Putamen (tissue), 1 donor: ENCODE data around the gene SHISA2.
"Not testable (repeated sequence)": the region's sequence is repeated elsewhere in the genome, so short reads cannot be mapped to it uniquely, and the experiment has no call there.

Experiments used
- DNase-seq: peaks from one replicate; pipeline ENCODE4 v3.0.0-alpha.2; 2016; ENCODE audit warnings: low spot score

SHISA2 gene

DNA sequence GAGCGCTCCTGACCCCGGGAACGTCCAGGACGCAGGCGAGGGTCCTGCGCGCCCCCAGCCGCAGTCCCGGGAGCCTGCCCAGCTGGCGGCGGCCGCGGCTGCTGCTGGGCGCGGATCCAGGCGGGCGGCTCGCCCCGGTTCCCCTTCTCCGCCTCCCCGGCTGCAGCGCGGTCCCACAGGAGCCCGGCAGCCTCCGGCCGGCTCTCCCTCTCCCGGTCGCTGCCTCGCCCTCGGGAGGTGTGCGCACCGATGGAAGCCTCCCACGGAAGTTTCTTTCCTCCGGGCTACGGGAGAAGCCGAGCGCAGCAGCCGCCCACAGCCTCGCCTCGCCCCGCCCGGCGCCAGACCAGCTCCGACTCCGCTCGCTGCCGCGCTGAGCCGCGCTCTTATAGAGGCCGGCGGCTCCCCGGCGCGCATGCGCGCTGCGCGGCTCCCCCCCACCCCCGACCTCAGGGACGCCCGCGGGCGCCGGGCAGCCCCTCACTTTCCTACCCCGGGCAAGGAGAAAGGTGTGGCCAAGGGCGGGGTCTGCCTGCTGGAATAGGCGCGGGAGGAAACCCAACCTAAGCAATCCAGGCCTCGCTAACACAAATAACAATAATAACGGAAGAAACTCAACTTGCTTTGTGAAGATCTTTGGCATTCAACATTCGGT is at the start of gene SHISA2:
Gene SHISA2, minus strand, starts transcription at position 360 of the 655 bp plus-strand sequence. CDS start 1,041 bp downstream, outside the sequence.
- DNase-seq = peak; percentile 62

DNA sequence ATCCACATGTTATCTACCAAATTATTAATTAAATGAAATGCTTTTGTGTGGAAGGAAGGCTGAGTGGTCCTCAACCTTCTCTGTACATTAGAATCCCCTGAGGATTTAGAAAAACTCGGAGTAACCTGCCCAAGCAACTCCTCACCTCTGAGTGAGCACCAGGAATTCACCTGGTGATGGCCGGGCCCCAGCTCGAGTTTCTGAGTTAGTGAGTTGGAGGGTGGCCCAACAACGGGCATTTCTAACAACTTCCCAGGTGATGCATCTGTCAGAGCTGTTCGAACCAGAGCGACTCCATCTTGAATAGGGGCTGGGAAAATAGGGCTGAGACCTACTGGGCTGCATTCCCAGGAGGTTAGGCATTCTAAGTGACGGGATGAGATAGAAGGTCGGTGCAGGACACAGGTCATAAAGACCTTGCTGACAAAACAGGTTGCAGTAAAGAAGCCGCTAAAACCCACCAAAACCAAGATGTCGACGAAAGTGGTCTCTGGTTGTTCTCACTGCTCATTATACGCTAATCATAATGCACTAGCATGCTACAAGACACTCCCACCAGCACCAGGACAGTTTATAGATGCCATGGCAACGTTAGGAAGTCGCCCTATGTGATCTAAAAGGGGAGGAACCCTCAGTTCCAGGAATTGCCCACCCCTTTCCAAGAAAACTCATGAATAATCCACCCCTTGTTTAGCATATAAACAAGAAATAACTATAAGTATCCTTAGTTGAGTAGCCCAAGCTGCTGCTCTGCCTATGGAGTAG is 44.2 kb upstream of the SHISA2 start:
- DNase-seq = no peak

DNA sequence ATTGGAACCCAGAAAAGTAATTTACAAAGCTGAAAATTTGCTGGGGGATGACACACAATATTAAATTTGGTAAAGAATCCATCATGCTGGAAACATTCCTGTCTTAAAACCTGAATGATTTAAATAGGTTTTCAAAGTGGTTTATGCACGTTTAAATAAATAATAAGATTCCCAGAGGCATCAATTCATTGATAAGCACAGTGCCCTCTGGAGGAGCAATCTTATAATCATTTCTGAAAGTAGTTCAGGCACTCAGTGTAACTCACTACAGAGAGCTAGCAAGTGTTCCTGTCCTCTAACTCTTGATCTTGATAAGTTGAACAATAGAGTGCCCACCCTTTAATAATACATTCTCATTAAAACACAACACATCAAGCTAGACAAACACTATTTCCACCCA is 43.5 kb upstream of the SHISA2 start:
- no peak for DNase-seq

DNA sequence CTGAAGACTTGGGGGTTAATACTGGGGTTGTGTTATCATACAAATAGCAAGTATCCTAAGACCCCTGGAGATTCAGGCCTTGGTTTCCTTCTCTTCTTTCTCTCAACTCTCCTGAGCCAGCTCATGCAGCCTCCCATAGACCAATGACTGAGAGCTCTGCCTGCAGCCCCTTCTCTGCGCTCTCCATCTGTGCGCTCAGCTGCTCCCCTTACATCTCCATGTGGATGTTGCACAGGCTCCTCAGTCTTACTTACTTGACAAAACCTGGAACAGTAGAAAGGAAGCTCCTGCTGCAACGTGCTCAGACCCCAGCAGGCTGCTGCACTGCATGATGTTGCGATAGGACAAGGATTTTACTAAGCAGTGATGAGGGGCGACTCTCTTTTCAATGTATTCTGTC is 25.0 kb upstream of the SHISA2 start:
- DNase-seq = not testable (repeated sequence)

DNA sequence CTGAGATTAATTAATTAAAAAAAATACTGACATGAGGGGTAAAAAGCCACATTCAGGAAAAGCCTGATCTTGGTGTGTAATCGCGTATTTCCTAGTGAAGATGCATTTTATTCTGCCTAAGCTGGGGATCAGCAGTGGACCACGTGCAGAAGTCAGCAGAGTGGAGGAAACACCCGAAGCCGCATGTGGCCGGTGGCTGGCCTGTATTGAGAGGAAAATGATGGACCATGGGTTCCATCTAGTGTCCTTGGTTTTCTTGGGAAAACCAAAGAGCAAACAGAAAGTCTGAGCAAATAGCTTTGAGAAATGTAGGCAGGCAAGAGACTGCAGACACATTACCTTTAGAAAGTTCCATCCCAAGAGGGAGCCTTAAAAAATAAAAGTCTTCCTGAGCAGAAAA is 23.7 kb upstream of the SHISA2 start:
- no peak for DNase-seq

DNA sequence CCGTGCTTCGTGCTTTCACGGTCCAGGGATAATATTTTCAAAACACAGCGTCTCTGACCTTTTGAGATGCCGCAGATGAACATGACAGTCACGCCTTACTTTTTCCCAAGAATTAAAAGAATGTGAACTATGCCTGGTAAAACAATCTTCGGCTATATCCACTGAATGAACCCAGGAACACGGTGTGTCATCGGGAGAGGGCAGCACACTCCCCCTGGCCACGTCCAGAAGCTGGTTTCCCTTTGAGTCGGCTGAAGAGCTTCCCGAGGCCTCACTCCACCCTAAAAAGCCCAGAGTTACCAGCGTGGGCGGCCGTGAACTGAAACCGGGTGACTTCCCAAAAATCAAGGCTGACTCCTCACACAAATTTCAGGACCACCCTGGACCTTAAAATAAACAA is 22.9 kb upstream of the SHISA2 start:
- no peak for DNase-seq

DNA sequence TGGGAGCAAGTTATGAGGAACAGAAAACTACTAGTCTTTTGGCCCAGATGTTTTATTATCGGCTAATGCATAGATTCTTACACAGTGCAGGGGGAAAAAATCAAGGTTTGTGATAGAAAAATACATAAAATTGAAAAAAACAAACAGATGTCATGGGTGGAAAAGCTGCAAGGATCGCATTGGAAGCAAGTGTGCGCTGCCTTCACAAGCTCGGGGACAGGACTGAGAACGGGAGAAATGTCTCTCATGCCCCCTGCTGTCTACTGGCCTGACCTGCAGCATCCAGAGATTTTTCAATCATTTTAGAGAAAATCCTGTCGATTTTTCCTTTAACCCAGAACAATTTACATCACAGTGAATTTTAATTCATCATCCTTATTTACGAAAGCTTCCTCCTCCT is 20.5 kb upstream of the SHISA2 start:
- not testable (repeated sequence) for DNase-seq

DNA sequence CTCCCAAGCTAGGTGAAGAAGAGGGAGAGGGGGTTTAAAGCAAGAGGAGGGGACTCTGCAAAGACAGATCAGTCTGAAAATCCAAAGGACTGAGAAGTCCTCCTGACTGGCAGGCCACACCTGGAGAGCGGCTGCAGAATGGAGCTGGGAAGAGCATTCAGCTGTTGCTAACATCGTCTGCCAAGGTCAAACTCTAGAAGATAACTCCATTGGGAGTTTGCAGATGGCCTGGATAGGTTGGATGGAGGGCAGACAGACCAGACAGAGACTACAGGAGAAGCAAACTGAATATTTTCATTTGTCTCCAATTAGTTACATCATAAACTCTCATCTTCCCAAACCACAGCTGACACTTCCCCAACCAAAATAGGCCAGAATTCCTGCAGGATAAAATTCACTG is 19.9 kb upstream of the SHISA2 start:
- no peak for DNase-seq

DNA sequence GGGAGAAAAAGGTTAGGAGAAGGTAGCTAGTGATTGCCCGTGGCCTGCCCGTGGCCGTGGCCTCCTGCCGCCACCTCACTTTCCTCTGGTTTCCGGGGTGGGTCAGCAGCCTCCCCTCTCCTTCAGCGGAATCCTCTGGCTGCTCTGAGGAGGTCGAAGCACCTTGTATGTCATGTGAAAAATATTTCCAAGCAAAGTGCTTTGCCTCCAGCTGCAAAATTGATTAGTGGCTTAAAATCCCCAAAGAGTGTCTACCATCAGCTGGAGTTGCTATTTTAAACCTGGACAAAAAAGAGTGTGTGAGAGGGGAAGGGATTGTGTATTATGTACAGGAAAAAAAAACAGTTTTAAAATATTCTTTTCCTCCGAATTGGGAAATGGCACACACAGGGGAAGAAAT is 17.8 kb upstream of the SHISA2 start:
- not testable (repeated sequence) for DNase-seq

DNA sequence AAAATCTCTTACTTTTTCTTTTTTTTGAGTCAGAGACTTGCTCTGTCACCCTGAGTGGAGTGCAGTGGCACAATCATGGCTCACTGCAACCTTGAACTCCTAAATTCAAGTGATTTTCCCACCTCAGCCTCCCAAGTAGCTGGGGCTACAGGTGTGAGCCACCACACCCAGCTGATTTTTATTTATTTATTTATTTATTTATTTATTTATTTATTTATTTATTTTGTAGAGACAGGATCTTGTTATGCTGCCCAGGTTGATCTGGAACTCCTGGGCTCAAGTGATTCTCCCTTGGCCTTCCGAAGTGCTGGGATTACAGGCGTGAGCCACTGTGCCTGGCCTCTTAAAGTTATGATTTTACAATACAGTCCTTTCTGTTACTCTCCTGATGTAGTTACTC is 16.6 kb upstream of the SHISA2 start:
- DNase-seq = not testable (repeated sequence)

DNA sequence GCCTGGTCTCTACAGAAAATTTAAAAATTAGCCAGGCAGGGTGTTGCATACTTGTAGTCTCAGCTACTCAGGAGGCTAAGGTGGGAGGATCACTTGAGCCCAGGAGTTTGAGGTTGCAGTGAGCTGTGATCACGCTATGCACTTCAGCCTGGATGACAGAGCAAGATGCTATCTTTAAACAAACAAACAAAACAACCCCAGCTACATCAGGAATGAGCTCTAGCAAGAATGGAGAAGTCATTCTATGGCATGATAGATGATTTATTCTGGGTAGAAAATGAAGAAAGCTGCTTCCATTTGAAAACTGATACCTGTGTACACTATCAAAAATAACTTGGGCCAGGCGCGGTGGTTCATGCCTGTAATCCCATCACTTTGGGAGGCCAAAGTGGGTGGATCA is 15.8 kb upstream of the SHISA2 start:
- DNase-seq = no peak

DNA sequence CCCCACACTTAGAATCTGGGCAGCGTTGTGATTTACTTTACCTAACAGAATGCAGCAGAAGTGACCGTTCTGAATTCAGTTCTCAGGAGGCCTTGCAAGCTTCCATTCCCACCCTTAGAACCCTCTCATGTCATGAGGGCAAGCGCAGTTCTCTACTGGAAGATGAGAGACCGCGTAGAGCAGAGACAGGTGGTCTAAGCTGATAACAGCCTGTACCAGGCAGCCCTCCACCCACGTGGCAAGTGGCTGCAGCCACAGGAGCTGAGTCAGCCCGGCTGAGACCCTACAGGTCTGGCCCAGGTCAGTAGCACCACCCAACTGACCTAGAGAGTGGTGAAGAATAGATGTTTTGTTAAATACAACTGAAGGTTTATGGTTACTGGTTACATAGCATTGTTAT is 14.7 kb upstream of the SHISA2 start:
- not testable (repeated sequence) for DNase-seq

DNA sequence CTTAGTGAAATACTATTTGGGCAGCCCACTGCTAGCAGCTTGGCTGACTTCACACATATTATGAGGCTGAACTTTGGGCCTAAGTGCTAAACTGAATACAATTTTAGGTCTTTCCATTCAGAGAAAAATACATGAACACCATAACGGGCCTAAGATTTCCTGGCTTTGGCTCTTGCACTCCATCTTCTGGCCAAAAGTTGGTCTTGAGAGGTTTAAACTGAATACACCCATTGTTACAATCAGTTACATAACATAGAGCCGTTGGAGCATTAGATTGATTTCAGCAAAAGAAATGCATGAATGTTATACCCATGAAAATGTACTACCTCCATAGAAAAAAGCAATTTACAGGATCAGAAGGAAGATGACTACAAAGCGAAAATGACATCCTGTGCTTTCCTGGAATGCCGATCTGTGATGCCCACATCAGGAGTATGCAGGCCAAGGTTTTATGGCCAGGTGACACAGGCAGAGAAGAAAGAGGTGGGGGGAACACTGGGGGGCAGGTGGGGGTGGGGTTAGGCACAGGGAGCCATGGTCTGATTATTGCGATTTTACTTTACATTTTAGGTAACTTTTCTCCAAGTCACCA is 11.1 kb upstream of the SHISA2 start:
- DNase-seq = peak; percentile 88

DNA sequence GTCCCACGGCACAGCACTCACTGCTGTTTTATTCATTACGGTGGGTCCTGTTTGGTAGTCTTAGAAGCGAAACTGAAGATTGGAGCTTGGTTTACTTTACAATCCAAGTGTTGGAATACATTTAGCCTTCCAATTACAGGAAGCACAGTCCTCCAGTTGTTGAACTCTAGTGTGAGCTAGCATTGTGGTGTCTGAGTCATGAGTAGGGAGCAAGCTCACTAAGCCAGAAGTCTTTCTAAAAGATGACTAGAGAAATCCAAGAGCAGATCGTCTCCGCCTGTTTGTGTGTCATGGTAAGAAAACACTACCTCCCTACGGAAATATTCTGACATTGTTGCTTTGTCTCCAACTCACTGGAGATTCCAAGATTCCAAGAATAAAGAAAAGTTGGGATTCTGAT is 10.1 kb upstream of the SHISA2 start:
- no peak for DNase-seq

DNA sequence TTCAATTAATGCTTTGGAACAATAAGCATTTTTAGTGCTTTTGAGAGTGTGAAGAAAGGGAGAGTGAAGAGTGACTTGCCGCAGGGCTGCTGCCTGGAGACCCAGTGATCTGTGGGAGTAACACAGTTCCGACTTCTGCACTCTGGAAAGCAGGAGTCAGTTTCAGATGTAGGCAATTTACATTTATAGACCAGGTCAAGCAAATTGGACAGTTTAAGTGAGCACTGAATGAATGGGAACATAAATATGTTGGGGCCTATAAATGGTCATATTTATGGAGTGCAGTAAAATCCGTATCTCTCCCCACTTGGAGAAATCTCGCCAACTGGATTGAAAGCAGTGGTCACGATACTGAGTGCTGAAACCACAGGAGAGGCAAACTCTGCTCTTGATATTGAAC is 9.4 kb upstream of the SHISA2 start:
- no peak for DNase-seq

DNA sequence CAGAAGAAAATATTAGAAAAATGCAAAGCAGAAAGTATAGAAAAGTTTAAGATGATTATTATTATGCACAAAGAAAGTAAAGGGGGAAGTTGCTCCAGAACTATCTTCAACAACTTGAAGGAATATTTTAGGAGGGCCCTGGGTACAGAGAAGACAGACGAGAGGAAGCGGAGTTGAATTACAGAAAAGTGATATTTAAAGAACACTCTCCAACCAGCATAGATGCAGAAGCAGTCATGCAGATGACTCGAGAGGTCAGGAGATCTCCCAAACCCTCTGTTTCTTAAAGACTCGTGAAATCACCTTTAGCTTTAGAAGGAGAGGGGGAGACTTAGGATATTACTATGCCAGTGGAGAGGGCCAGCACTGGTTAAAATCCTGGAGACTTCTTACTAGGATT is 8.5 kb upstream of the SHISA2 start:
- DNase-seq = no peak

DNA sequence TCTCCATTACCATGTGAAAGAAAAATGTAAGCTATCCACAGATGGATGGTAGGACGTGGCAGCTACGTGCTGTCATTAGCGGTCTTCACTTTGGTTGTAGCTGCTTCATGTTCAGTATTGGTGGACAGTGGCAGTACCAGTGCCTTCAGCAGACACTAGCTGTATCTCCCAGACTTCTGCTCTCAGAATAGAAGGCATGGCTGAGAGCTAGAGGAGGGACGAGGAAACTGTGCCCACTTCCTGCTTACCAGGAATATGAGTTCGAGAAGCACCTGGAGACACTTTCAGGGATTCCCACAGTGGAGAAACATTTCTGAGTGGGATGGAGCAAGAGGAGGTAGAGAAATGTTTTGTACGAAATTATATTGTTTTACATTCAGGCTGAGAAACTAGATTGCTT is 6.9 kb upstream of the SHISA2 start:
- DNase-seq = no peak

DNA sequence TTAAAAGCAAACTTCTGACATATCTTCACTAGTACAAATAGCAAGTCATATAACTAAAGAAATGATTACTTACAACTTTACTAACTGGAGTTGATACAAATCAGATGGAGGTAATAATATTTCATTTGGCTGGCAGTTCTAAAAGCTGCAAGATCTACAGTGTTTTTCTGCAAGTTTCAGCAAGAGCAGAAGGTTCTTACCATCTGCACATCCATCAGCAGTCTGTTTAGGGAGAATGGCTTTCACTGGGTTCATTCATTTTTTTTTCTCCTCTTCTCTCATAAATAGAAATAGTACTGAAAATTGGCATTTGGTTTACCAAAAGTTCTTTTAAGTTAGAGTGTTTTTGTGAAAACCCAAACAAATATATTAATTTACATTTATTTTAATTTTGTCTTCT is 3.1 kb upstream of the SHISA2 start:
- DNase-seq = no peak

DNA sequence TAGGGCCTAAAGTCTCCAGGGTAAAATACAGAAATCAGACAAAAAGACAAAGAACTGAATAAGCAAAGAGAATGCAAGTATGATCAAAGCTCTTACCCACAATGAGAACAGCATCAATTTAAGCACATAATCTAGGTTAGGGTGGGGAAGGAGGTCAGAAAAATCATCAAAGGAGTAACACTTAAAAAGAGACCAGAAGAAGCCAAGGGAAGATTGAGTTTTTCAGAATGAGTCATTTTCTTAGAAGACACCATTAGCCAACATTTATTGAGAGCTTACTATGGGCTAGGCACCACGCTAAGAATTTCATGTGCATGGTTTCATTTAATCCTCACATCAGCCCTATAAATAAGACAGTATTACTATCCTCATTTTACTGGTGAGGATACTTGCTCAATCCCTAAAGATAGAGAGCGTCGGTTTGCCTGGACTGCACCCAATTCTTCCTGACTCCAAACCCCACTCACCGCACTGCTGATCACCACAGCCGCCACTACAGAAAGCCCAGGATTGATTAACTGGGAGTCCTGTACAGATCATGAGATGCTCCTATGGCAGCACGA is 1.7 kb upstream of the SHISA2 start:
- DNase-seq = no peak

DNA sequence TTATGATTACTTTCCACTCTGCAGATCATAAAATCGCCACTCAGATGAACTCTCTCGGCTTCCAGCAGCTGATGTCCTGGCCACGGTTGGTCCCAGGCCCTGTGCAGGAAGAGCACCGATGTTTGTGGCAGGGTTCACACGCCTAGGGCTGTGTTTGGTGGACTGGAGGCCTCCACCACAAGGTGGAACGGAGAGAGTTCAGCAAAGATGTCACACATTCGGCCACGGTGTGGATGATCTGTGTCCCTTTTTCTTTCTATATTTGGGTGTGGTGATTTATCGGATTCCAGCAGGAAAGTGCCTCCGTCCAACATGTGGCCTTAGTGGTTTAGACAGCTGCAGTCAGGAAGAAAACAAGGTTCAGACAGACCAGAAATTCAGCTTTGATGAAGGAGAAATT is 521 bp upstream of the SHISA2 start:
- DNase-seq = no peak

DNA sequence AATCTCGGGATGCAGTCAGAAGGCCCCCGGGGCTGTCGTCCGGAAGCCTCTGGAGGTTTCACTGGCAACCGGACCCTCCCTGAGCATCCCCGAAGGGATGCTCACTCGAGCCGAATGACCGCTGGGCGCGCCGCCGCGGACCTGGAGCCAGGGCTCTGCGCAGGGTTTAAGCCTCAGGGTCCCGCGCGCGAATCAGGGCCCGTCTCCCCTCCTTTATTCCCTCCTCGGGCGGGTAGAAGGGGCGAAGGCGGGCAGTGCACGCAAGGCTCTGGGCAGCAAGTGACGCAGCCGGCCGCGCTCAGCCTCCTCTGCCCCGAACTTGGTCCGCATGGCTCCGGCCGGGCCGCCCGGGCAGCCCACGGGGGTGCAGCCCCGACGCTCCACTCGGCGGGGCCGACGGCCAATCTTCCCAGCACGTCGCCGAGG is 572 bp downstream of the SHISA2 start:
- peak; percentile 17 for DNase-seq

DNA sequence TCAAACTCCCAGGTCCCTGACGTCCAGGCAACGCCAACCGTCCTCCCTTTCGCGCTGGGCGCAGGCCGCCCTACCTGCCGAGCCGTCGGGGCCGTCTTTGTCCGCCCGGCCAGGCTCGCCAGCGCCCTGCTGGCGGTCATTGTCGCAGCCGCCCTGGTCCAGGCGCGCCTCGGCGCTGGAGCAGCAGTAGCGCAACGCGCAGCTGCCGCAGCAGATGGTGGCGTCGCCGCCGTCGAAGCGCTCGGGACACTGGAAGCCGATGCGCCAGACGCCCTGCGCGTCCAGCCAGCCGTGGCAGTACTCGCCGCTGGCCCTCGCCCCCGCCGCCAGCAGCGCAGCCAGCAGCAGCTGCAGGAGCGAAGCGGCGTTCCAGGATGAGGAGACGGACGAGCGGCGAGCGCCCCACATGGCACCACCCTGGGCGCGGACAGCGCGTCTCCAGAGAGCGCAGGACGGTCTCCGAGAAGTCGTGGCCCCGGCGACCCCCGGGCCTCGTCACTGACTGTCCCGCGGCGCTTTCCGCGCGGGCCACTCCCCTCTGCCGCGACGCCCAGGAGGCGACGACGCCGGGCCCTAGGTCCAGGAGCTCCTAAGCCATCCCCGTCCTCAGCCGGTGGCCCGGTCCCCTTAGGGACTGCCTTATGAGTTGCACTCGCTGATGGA is 1.1 kb downstream of the SHISA2 start:
- peak; percentile 57 for DNase-seq
